Smooth muscle cell of bladder (primary cell): ENCODE measurements around the gene CCDC149. TPM values are rescaled to one million over a fixed set of nuclear protein-coding genes. Genes with fewer than 3 reads are reported as not detected.

Experiments used
- total RNA-seq: library from RNA; depleted of rRNA; stranded (reverse); fragments of >200 nt; gene quantifications from 2 replicates; pipeline ENCODE4 v1.2.3, GENCODE V29; 2014

Gene CCDC149
- 8.8 and 14.0 TPM in 2 replicates for total RNA-seq

GRCh38 chr4:24912252-24913118 lies at the start of gene CCDC149:
Gene CCDC149 (minus strand): TSS chr4:24913042. CDS start chr4:24912864, 178 bp downstream.

GRCh38 chr4:24794916-24795665 lies 117.8 kb downstream of the CCDC149 start, which contains the start of gene SOD3:
Gene SOD3 (plus strand): TSS chr4:24795573. CDS start chr4:24799522, 3,949 bp downstream.

Other genes starting within 250 kb of the CCDC149 start
- 12.2 and 19.9 TPM in 2 replicates for gene SOD3, start 117.5 kb downstream of the CCDC149 start, total RNA-seq
- gene LGI2, start 117.9 kb upstream of the CCDC149 start, total RNA-seq, result under 0.01 TPM in 1 of 2 replicates, not detected in the other
- 6.5 and 7.0 TPM in 2 replicates for gene SEPSECS, start 247.4 kb upstream of the CCDC149 start, total RNA-seq